HepG2 (cell line): ENCODE data around the gene RNF208. TPM values are rescaled to one million over a fixed set of nuclear protein-coding genes. Genes with fewer than 3 reads are reported as not detected.
A peak's percentile ranks its signal among the peaks of the same experiment; 100 is the strongest.

Experiments
- AGO2 ChIP-seq: fragments of 200-400 bp; formaldehyde crosslinking; optimal IDR thresholded peaks from 2 replicates; pipeline ENCODE3; 2017; ENCODE audit warnings: mild to moderate bottlenecking, low read depth, low read length, moderate library complexity
- GFI1 ChIP-seq: sonication (generic); formaldehyde crosslinking; IDR thresholded peaks from 2 replicates; pipeline ENCODE4 v1.5.0; 2020; ENCODE audit warnings: missing genetic modification reagents, mild to moderate bottlenecking, borderline replicate concordance
- HMG20B ChIP-seq: conservative IDR thresholded peaks from 2 replicates; pipeline ENCODE4 v1.6.1; 2016; ENCODE audit warnings: missing genetic modification reagents, missing compliant biosample characterization
- LRRFIP1 ChIP-seq: sonication (generic); formaldehyde crosslinking; conservative IDR thresholded peaks from 2 replicates; pipeline ENCODE4 v1.4.0; 2020; ENCODE audit warnings: missing genetic modification reagents
- MYC ChIP-seq: sonication (generic); formaldehyde crosslinking; IDR thresholded peaks from 2 replicates; pipeline ENCODE4 v1.9.0; 2021; ENCODE audit warnings: missing genetic modification reagents, borderline replicate concordance
- NKX3-1 ChIP-seq: sonication (generic); formaldehyde crosslinking; IDR thresholded peaks from 2 replicates; pipeline ENCODE4 v1.5.0; 2020; ENCODE audit warnings: missing genetic modification reagents
- PLRG1 ChIP-seq: fragments of 450-650 bp; conservative IDR thresholded peaks from 2 replicates; pipeline ENCODE4 v1.6.1; 2016
- SMAD3 ChIP-seq: sonication (generic); formaldehyde crosslinking; IDR thresholded peaks from 2 replicates; pipeline ENCODE4 v1.4.0; 2020; ENCODE audit warnings: missing genetic modification reagents
- SRF ChIP-seq: IDR thresholded peaks from 2 replicates; pipeline ENCODE4 v1.6.1; 2011; ENCODE audit warnings: mild to moderate bottlenecking, low read depth, low read length, moderate library complexity
- TBX2 ChIP-seq: sonication (generic); formaldehyde crosslinking; IDR thresholded peaks from 2 replicates; pipeline ENCODE4 v1.5.0; 2020; ENCODE audit warnings: missing genetic modification reagents, mild to moderate bottlenecking, borderline replicate concordance
- THAP9 ChIP-seq: sonication (generic); formaldehyde crosslinking; IDR thresholded peaks from 2 replicates; pipeline ENCODE4; 2020; ENCODE audit warnings: missing genetic modification reagents, mild to moderate bottlenecking, borderline replicate concordance
- ZNF143 ChIP-seq: sonication (generic); formaldehyde crosslinking; IDR thresholded peaks from 2 replicates; pipeline ENCODE4 v1.4.0; 2020; ENCODE audit warnings: missing genetic modification reagents
- ZNF451 ChIP-seq: sonication (generic); formaldehyde crosslinking; IDR thresholded peaks from 2 replicates; pipeline ENCODE4 v1.5.0; 2020; ENCODE audit warnings: mild to moderate bottlenecking, missing genetic modification reagents
- ZNF703 ChIP-seq: sonication (generic); formaldehyde crosslinking; IDR thresholded peaks from 2 replicates; pipeline ENCODE4 v1.5.1; 2020; ENCODE audit warnings: missing genetic modification reagents, mild to moderate bottlenecking, moderate library complexity, borderline replicate concordance
- ZNF704 ChIP-seq: sonication (generic); formaldehyde crosslinking; IDR thresholded peaks from 2 replicates; pipeline ENCODE4 v1.8.1; 2023; ENCODE audit warnings: mild to moderate bottlenecking, inconsistent platforms, moderate library complexity, missing genetic modification reagents, borderline replicate concordance
- polyA plus RNA-seq, 8 experiments: library from polyadenylated mRNA; depleted of rRNA in 3 of 8; stranded (reverse) in 7 of 8; unstranded in 1 of 8; fragments of >200 nt; fragmentation: Illumina TruSeq in 4 of 8; extraction: Trizol in 4 of 8; gene quantifications; 2 replicates each; pipeline versions ENCODE4 v1.2.1 to v1.2.3, GENCODE V29; 2011 to 2016; ENCODE audit warnings: low read depth in 4 of 8, missing spikeins in 1 of 8, mixed read lengths in 1 of 8; ENCODE audit not compliant: insufficient read depth in 1 of 8
- total RNA-seq, 5 experiments: library from RNA; depleted of rRNA; stranded (reverse); fragments of >200 nt; fragmentation: Illumina TruSeq; extraction: Trizol; gene quantifications; 2 replicates each; pipeline ENCODE4 v1.2.3, GENCODE V29; 2016; ENCODE audit warnings: low read depth in 1 of 5
- TF ChIP-seq, protein P1 (sequence below): sonication (generic); formaldehyde crosslinking; IDR thresholded peaks from 2 replicates; pipeline ENCODE4 v1.9.0; 2021; ENCODE audit warnings: mild to moderate bottlenecking, missing genetic modification reagents

RNF208 gene
- total and polyA plus RNA-seq, 2 of the 13 experiments (the other 11 are each of a cell fraction or from before 2014, with no cell fraction given), result 1.6 to 2.1 TPM

GRCh38 chr9:137236238-137236935 is 14.3 kb upstream of the RNF208 start (continued):
- no peak for TF ChIP-seq NKX3-1 (CRISPR knock-in tag)
- TF ChIP-seq LRRFIP1 (CRISPR knock-in tag), result no peak
- TF ChIP-seq MYC (CRISPR knock-in tag), result peak; percentile 60; the same call in 1 of the 2 replicates
- TF ChIP-seq, protein P1, sequence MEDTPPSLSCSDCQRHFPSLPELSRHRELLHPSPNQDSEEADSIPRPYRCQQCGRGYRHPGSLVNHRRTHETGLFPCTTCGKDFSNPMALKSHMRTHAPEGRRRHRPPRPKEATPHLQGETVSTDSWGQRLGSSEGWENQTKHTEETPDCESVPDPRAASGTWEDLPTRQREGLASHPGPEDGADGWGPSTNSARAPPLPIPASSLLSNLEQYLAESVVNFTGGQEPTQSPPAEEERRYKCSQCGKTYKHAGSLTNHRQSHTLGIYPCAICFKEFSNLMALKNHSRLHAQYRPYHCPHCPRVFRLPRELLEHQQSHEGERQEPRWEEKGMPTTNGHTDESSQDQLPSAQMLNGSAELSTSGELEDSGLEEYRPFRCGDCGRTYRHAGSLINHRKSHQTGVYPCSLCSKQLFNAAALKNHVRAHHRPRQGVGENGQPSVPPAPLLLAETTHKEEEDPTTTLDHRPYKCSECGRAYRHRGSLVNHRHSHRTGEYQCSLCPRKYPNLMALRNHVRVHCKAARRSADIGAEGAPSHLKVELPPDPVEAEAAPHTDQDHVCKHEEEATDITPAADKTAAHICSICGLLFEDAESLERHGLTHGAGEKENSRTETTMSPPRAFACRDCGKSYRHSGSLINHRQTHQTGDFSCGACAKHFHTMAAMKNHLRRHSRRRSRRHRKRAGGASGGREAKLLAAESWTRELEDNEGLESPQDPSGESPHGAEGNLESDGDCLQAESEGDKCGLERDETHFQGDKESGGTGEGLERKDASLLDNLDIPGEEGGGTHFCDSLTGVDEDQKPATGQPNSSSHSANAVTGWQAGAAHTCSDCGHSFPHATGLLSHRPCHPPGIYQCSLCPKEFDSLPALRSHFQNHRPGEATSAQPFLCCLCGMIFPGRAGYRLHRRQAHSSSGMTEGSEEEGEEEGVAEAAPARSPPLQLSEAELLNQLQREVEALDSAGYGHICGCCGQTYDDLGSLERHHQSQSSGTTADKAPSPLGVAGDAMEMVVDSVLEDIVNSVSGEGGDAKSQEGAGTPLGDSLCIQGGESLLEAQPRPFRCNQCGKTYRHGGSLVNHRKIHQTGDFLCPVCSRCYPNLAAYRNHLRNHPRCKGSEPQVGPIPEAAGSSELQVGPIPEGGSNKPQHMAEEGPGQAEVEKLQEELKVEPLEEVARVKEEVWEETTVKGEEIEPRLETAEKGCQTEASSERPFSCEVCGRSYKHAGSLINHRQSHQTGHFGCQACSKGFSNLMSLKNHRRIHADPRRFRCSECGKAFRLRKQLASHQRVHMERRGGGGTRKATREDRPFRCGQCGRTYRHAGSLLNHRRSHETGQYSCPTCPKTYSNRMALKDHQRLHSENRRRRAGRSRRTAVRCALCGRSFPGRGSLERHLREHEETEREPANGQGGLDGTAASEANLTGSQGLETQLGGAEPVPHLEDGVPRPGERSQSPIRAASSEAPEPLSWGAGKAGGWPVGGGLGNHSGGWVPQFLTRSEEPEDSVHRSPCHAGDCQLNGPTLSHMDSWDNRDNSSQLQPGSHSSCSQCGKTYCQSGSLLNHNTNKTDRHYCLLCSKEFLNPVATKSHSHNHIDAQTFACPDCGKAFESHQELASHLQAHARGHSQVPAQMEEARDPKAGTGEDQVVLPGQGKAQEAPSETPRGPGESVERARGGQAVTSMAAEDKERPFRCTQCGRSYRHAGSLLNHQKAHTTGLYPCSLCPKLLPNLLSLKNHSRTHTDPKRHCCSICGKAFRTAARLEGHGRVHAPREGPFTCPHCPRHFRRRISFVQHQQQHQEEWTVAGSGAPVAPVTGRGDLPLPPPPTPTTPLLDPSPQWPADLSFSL (CRISPR knock-in tag), result no peak
- no peak; the same call in 1 of the 2 replicates for TF ChIP-seq GFI1 (CRISPR knock-in tag)
- no peak for TF ChIP-seq HMG20B (CRISPR knock-in tag)
- peak; percentile 29 for TF ChIP-seq AGO2
- TF ChIP-seq ZNF704 (CRISPR knock-in tag), result no peak
- peak; percentile 60 for TF ChIP-seq THAP9 (CRISPR knock-in tag)
- TF ChIP-seq PLRG1, result no peak
- peak; percentile 50; the same call in 1 of the 2 replicates for TF ChIP-seq SMAD3
- TF ChIP-seq ZNF143 (CRISPR knock-in tag), result 0 out of 2 replicates have a peak, but pooled peaks have one; percentile 10
- TF ChIP-seq SRF, result no peak
- peak; percentile 15; the same call in 1 of the 2 replicates for TF ChIP-seq ZNF451 (CRISPR knock-in tag)
- peak; percentile 83; the same call in 1 of the 2 replicates for TF ChIP-seq TBX2 (CRISPR knock-in tag)
- TF ChIP-seq ZNF703 (CRISPR knock-in tag), result no peak
